ENCODE results near the gene ADGRG6. TPM values are rescaled to one million over a fixed set of nuclear protein-coding genes. Genes with fewer than 3 reads are reported as not detected.

ADGRG6 gene
- polyA plus RNA-seq, 2 donors = 6.8 to 7.0 TPM

DNA sequence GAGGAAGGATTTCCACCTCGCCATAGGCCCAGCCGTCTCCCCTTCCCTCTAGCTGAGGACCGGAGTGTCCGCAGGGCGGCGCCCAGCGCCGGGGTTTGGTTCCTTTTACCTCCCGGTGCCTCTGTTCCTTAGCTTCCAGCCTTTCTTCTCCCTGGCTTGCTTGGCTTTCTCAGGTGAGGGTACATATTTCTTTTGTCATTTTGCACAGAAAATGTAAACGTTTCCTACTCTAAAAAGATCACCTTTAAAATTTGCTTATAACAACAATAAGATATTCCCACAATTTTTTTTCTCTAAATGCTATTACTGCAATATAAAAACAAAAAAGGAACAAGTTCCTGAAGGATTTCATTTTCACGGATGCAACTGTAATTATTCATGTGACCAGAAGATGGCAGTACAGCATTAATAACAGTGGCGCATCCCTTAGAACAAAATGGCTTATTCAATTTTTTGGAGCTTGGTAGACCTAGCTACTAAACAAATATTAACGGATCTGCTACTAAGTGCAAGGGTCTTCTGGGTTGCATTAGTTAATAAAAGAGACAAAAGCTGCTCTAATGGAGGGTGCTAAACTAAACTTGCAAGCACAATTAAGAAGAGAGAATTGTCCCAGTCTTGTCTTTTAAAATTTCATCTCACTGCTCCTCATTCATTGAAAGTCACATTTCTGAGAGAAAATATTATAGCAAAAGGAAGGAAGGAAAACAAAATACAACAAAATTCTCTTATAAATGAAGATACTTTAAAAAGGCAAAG lies 172.9 kb downstream of the ADGRG6 start:
- no peak overlapping the region for H3K27ac ChIP-seq (ENCODE audit: low read depth in 2 of 2, low read length in 1 of 2)
- no peaks in the 10 kb centered on the region for H3K36me3 ChIP-seq (ENCODE audit: control insufficient read depth in 2 of 2, insufficient read depth in 2 of 2, low read length in 1 of 2)
- H3K4me1 ChIP-seq (ENCODE audit: control insufficient read depth in 2 of 2, insufficient read depth in 2 of 2, low read length in 1 of 2) = no peaks in the 10 kb centered on the region
- WGBS, 2 donors = 5 to 7% methylated on average over 13 of the region's 13 CpGs
- H3K4me3 ChIP-seq (ENCODE audit: low read depth in 1 of 2, low read length in 2 of 2) = no peak overlapping the region
- H3K9me3 ChIP-seq (ENCODE audit: control insufficient read depth in 2 of 2, insufficient read depth in 1 of 2, low read depth in 1 of 2, low read length in 1 of 2) = no peaks in the 10 kb centered on the region
- no peaks in the 10 kb centered on the region for H3K27me3 ChIP-seq (ENCODE audit: control insufficient read depth in 1 of 2, insufficient read depth in 2 of 2, low read length in 2 of 2)

DNA sequence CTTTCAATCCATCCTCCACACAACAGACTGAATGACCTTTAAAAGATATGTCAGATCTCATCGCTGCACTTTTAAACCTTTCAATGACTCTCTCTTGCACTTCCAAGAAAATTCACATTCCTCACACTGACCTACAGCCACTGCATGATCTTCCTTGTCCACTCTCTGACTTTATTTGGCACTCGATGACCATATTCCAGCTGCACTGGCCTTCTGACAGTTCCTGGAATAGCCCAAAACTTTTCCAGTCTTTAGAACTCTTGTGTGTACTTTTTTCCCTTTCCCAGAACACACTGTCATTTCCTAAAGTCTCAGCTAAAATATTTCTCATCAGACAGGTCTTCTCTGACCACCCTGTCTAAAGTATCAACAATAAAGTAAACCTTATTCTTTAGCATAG lies 174.6 kb downstream of the ADGRG6 start:
- no peak overlapping the region for H3K27ac ChIP-seq (ENCODE audit: low read depth in 2 of 2, low read length in 1 of 2)
- H3K36me3 ChIP-seq (ENCODE audit: control insufficient read depth in 2 of 2, insufficient read depth in 2 of 2, low read length in 1 of 2) = no peaks in the 10 kb centered on the region
- H3K27me3 ChIP-seq (ENCODE audit: control insufficient read depth in 1 of 2, insufficient read depth in 2 of 2, low read length in 2 of 2) = no peaks in the 10 kb centered on the region
- no peaks in the 10 kb centered on the region for H3K9me3 ChIP-seq (ENCODE audit: control insufficient read depth in 2 of 2, insufficient read depth in 1 of 2, low read depth in 1 of 2, low read length in 1 of 2)
- WGBS, 2 donors = 78 to 89% methylated on average over 2 of the region's 2 CpGs
- no peaks in the 10 kb centered on the region for H3K4me1 ChIP-seq (ENCODE audit: control insufficient read depth in 2 of 2, insufficient read depth in 2 of 2, low read length in 1 of 2)
- H3K4me3 ChIP-seq (ENCODE audit: low read depth in 1 of 2, low read length in 2 of 2) = no peak overlapping the region

DNA sequence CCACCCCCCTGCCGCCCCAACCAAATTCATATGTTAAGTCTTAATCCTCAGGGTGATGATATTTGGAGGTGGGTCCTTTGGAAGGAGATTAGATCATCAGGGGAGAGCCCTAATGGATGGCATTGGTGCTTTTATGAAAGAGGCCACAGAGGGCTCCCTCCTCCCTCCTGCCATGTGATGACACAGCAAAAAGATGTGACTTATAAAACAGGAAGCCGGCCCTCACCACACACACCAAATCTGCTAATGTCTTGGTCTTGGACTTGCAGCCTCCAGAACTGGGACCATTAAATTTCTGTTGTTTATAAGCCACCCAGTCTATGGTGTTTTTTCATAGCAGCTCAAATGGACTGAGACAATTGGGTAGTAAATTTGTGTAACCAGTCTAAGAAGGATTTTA lies 176.3 kb downstream of the ADGRG6 start:
- H3K9me3 ChIP-seq (ENCODE audit: control insufficient read depth in 2 of 2, insufficient read depth in 1 of 2, low read depth in 1 of 2, low read length in 1 of 2) = no peaks in the 10 kb centered on the region
- no peak overlapping the region for H3K27ac ChIP-seq (ENCODE audit: low read depth in 2 of 2, low read length in 1 of 2)
- 77 to 85% methylated on average over 2 of the region's 2 CpGs for WGBS, 2 donors
- no peaks in the 10 kb centered on the region for H3K27me3 ChIP-seq (ENCODE audit: control insufficient read depth in 1 of 2, insufficient read depth in 2 of 2, low read length in 2 of 2)
- H3K4me3 ChIP-seq (ENCODE audit: low read depth in 1 of 2, low read length in 2 of 2) = no peak overlapping the region
- no peaks in the 10 kb centered on the region for H3K4me1 ChIP-seq (ENCODE audit: control insufficient read depth in 2 of 2, insufficient read depth in 2 of 2, low read length in 1 of 2)
- no peaks in the 10 kb centered on the region for H3K36me3 ChIP-seq (ENCODE audit: control insufficient read depth in 2 of 2, insufficient read depth in 2 of 2, low read length in 1 of 2)

DNA sequence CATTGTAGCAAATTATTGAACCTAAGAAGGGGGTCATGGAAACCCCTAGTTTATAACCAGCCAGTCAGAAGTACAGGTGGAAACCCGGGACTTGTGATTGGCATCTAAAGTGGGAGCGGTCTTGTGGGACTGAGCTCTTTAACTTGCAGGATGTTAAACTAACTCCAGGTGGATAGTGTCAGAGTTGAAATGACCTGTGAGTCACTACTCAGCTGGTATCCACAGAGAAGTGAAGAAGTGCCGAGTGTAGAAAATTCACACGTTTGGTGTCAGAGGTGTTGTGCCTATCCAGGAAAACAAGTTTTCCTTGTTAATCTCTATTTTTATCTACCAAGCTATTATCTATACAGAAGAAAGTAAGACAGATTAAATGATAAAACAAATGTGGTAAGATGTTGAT lies 179.7 kb downstream of the ADGRG6 start:
- H3K4me1 ChIP-seq (ENCODE audit: control insufficient read depth in 2 of 2, insufficient read depth in 2 of 2, low read length in 1 of 2) = no peaks in the 10 kb centered on the region
- no peak overlapping the region for H3K27ac ChIP-seq (ENCODE audit: low read depth in 2 of 2, low read length in 1 of 2)
- H3K9me3 ChIP-seq (ENCODE audit: control insufficient read depth in 2 of 2, insufficient read depth in 1 of 2, low read depth in 1 of 2, low read length in 1 of 2) = no peaks in the 10 kb centered on the region
- no peaks in the 10 kb centered on the region for H3K36me3 ChIP-seq (ENCODE audit: control insufficient read depth in 2 of 2, insufficient read depth in 2 of 2, low read length in 1 of 2)
- H3K4me3 ChIP-seq (ENCODE audit: low read depth in 1 of 2, low read length in 2 of 2) = no peak overlapping the region
- 66 to 67% methylated on average over 4 of the region's 4 CpGs for WGBS, 2 donors
- no peaks in the 10 kb centered on the region for H3K27me3 ChIP-seq (ENCODE audit: control insufficient read depth in 1 of 2, insufficient read depth in 2 of 2, low read length in 2 of 2)

DNA sequence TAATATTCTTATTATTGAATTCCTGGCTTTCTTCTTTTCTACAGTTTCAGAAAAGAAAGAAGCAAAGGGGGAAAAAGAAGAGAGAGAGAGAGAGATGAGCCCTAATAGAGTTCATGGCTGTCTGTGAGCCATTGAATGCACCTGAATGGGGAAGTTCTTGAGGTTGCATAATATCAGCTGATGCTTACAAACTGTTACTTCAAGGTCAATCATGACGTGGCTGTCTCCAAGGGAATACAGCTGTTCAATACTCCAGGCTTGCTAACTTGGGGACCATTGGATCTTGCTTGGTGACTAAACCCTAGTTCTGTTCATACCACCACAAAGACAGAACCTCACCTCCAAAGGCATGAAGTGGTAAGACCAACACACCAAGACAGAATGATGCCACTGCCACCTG lies 180.4 kb downstream of the ADGRG6 start:
- no peak overlapping the region for H3K27ac ChIP-seq (ENCODE audit: low read depth in 2 of 2, low read length in 1 of 2)
- H3K27me3 ChIP-seq (ENCODE audit: control insufficient read depth in 1 of 2, insufficient read depth in 2 of 2, low read length in 2 of 2) = no peaks in the 10 kb centered on the region
- no peak overlapping the region for H3K4me3 ChIP-seq (ENCODE audit: low read depth in 1 of 2, low read length in 2 of 2)
- H3K36me3 ChIP-seq (ENCODE audit: control insufficient read depth in 2 of 2, insufficient read depth in 2 of 2, low read length in 1 of 2) = no peaks in the 10 kb centered on the region
- no peaks in the 10 kb centered on the region for H3K4me1 ChIP-seq (ENCODE audit: control insufficient read depth in 2 of 2, insufficient read depth in 2 of 2, low read length in 1 of 2)
- H3K9me3 ChIP-seq (ENCODE audit: control insufficient read depth in 2 of 2, insufficient read depth in 1 of 2, low read depth in 1 of 2, low read length in 1 of 2) = no peaks in the 10 kb centered on the region
- WGBS, 2 donors = 17 to 31% methylated on average over 1 of the region's 1 CpG

DNA sequence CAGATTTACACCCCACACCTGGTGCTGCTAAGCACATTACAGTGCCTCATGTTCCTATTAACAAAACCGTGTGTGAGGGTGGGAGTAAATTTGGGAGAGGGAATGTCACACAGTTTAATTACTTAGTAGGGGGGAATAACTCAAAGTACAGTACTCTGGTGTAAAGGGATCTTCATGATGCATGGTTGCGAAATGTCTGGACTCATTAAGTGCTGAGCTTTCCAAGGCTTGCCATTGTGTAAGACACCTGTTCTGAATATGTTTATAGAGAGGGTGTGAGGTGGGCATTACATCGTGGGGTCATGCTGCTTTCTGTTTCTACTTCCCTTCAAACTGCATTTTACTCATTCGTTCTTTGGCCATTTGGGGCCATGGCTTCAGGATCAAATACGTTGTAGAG lies 181.2 kb downstream of the ADGRG6 start:
- no peaks in the 10 kb centered on the region for H3K4me1 ChIP-seq (ENCODE audit: control insufficient read depth in 2 of 2, insufficient read depth in 2 of 2, low read length in 1 of 2)

DNA sequence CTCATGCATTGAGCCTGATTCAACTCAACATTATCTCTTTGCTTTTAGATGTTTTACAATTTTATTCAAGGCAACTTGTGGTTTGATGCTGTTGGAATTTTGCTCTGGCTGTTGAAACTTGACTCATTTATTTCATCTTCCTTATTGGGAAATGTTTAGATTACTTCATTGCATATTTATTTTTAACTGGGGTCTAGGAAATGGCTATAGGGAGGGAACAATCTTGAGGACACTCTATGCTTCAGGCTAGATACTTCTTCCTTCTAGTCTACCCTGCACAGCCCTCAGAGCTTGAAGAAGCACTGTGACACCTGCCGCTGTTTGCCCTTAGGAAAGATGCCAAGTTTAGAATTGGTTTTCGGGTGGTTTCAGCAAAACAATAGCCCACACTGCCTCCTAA lies 183.4 kb downstream of the ADGRG6 start:
- Histone ChIP-seq H3K4me3 (ENCODE audit: low read depth in 1 of 2, low read length in 2 of 2) (no peak overlapping the region), H3K27me3 (ENCODE audit: control insufficient read depth in 1 of 2, insufficient read depth in 2 of 2, low read length in 2 of 2) (no peaks in the 10 kb centered on the region), H3K4me1 (ENCODE audit: control insufficient read depth in 2 of 2, insufficient read depth in 2 of 2, low read length in 1 of 2) (no peaks in the 10 kb centered on the region), H3K9me3 (ENCODE audit: control insufficient read depth in 2 of 2, insufficient read depth in 1 of 2, low read depth in 1 of 2, low read length in 1 of 2) (no peaks in the 10 kb centered on the region), H3K36me3 (ENCODE audit: control insufficient read depth in 2 of 2, insufficient read depth in 2 of 2, low read length in 1 of 2) (no peaks in the 10 kb centered on the region), H3K27ac (ENCODE audit: low read depth in 2 of 2, low read length in 1 of 2) (no peak overlapping the region)
- 73 to 75% methylated on average over 2 of the region's 2 CpGs for WGBS, 2 donors

More for the DNA sequence above, 181.2 kb downstream of the ADGRG6 start:
- no peaks in the 10 kb centered on the region for H3K36me3 ChIP-seq (ENCODE audit: control insufficient read depth in 2 of 2, insufficient read depth in 2 of 2, low read length in 1 of 2)
- 70 to 72% methylated on average over 5 of the region's 5 CpGs for WGBS, 2 donors
- H3K27me3 ChIP-seq (ENCODE audit: control insufficient read depth in 1 of 2, insufficient read depth in 2 of 2, low read length in 2 of 2) = no peaks in the 10 kb centered on the region
- H3K27ac ChIP-seq (ENCODE audit: low read depth in 2 of 2, low read length in 1 of 2) = no peak overlapping the region
- no peak overlapping the region for H3K4me3 ChIP-seq (ENCODE audit: low read depth in 1 of 2, low read length in 2 of 2)
- no peaks in the 10 kb centered on the region for H3K9me3 ChIP-seq (ENCODE audit: control insufficient read depth in 2 of 2, insufficient read depth in 1 of 2, low read depth in 1 of 2, low read length in 1 of 2)

DNA sequence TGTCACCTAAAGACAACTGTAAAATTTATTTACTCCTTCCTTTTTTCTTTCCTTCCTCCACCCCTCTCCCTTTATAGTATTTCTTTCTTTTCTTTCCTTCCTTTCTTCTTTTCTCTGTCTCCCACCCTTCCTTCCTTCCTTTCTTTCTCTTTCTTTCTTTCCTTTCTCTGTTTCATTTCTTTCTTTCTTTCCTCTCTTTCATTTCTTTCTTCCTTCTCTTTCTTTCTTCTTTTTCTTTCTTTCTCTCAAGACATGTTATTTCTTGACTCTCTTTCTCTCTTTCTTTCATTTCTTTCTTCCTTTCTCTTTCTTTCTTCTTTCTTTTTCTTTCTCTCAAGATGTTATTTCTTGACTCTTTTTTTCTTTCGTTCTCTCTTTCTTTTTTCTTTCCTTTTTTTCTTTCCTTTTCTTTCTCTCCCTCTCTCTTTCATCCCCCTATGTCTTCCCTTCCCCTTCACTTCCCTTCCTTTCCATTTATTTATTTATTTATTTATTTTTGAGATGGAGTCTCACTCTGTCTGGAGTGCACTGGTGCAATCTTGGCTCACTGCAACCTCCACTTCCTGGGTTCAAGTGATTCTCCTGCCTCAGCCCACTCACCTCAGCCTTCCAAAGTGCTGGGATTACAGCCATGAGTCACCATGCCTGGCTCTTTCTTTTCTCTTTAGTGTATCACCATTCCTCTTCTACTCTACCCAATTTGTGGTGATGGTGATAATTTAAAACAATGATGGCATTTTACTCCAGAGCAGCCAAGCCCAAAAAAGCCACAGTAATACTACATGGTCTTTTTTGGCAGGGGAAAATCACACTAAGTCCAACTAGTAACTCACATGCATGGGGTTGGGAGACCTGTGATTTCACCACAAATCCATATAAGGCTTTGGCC lies 188.2 kb downstream of the ADGRG6 start:
- WGBS, 2 donors = 77 to 89% methylated on average over 1 of the region's 1 CpG

More for the DNA sequence above, 188.2 kb downstream of the ADGRG6 start:
- Histone ChIP-seq H3K9me3 (ENCODE audit: control insufficient read depth in 2 of 2, insufficient read depth in 1 of 2, low read depth in 1 of 2, low read length in 1 of 2) (no peaks in the 10 kb centered on the region), H3K27ac (ENCODE audit: low read depth in 2 of 2, low read length in 1 of 2) (no peak overlapping the region), H3K27me3 (ENCODE audit: control insufficient read depth in 1 of 2, insufficient read depth in 2 of 2, low read length in 2 of 2) (no peaks in the 10 kb centered on the region), H3K36me3 (ENCODE audit: control insufficient read depth in 2 of 2, insufficient read depth in 2 of 2, low read length in 1 of 2) (no peaks in the 10 kb centered on the region), H3K4me1 (ENCODE audit: control insufficient read depth in 2 of 2, insufficient read depth in 2 of 2, low read length in 1 of 2) (no peaks in the 10 kb centered on the region), H3K4me3 (ENCODE audit: low read depth in 1 of 2, low read length in 2 of 2) (no peak overlapping the region)

All from esophagus (tissue), 2 donors.